Measurements from ENCODE around the gene OR2V2.

DNA sequence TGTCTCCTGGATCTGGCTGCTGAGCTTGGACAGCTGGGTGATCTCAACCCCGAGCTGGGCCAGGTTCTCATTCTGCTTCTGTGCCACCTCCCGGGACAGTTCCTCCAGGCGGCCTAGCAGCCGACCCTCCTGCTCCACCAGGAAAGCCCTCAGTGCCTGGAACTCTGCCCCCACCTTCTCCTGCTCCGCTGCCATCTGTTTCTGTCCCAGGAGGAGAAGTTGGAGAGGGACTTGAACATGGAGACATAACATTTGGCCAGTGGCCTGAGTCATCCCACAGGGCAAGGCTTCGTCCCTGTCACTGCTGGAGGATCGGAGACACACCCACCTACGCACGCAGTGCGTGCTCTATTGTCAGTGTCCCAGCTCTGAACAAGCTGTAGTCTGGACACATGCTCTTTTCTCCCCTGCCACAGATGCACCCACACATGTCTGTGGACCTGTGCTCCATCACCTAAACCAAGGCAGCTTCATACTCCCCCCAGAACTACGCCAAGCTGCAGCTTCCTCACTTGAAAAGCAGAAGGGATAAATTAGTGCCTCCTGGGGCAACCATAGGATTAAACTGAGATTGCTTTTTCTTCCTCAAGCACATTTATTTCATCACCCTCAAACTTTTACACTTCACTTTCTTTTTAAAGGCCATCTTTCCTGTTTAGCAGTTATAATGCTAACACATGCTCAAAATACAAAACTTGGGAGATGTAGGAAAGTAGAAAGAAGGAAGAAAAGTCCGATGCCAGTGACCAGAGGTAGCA is 52.7 kb downstream of the OR2V2 start:
- TF ChIP-seq CTCF (conservative IDR thresholded peaks at IDR 0.05; ENCODE audit: low read length) (no peak), EZH2phosphoT487 (IDR thresholded peaks at IDR 0.05; ENCODE audit: borderline replicate concordance) (no peak)

All from Loucy (cell line).